GM12891 (cell line): ENCODE results near the gene TOPBP1.

ENCODE experiments used
- DNase-seq: peaks from one replicate; pipeline ENCODE4 v3.0.0; 2011; ENCODE audit warnings: low spot score; ENCODE audit not compliant: insufficient read length
- FAIRE-seq: peaks from 2 replicates; lab custom pipeline; 2011; peaks lifted over from hg19 to GRCh38; lab: Jason Lieb, UNC
- PAX5 ChIP-seq: IDR thresholded peaks from 2 replicates; pipeline ENCODE4 v1.6.1; 2011; ENCODE audit warnings: low read length, moderate library complexity, mild to moderate bottlenecking; ENCODE audit not compliant: insufficient read depth, severe bottlenecking
- POLR2A ChIP-seq: IDR thresholded peaks from 2 replicates; pipeline ENCODE4 v1.6.1; 2011; ENCODE audit warnings: low read depth, low read length, control low read depth
- POLR2AphosphoS5 ChIP-seq: IDR thresholded peaks from 2 replicates; pipeline ENCODE4 v1.6.1; 2011; ENCODE audit warnings: low read depth, low read length, control low read depth
- POU2F2 ChIP-seq: IDR thresholded peaks from 2 replicates; pipeline ENCODE4 v1.6.1; 2011; ENCODE audit warnings: low read depth, mild to moderate bottlenecking, control low read depth, low read length, moderate library complexity
- SPI1 ChIP-seq: IDR thresholded peaks from 2 replicates; pipeline ENCODE4 v1.6.1; 2011; ENCODE audit warnings: low read depth, low read length, control low read depth
- TAF1 ChIP-seq: IDR thresholded peaks from 2 replicates; pipeline ENCODE4 v1.6.1; 2011; ENCODE audit warnings: low read depth, low read length, control low read depth

Gene TOPBP1

GRCh38 chr3:133593243-133593642 is 68.5 kb downstream of the TOPBP1 start:
- no peak for DNase-seq
- TF ChIP-seq POLR2A (no peak), TAF1 (no peak), PAX5 (no peak), SPI1 (no peak), POLR2AphosphoS5 (no peak), POU2F2 (no peak)
- no peak for FAIRE-seq

GRCh38 chr3:133592843-133593242 is 68.9 kb downstream of the TOPBP1 start:
- DNase-seq: no peak
- FAIRE-seq: no peak
- TF ChIP-seq PAX5: no peak
- TF ChIP-seq POLR2A: no peak
- TF ChIP-seq TAF1: no peak
- no peak for TF ChIP-seq POLR2AphosphoS5
- TF ChIP-seq POU2F2: no peak
- no peak for TF ChIP-seq SPI1

GRCh38 chr3:133591271-133591742 is 70.4 kb downstream of the TOPBP1 start:
- TF ChIP-seq TAF1 (no peak), PAX5 (no peak), POLR2AphosphoS5 (no peak), POU2F2 (no peak), POLR2A (no peak), SPI1 (no peak)
- FAIRE-seq (no peak), DNase-seq (no peak)

GRCh38 chr3:133589503-133589902 is 72.2 kb downstream of the TOPBP1 start:
- no peak for FAIRE-seq
- TF ChIP-seq POLR2AphosphoS5 (0 out of 2 replicates have a peak, but pooled peaks have one; percentile 34), POLR2A (no peak)
- no peak for DNase-seq

GRCh38 chr3:133588784-133589465 is 72.8 kb downstream of the TOPBP1 start:
- TF ChIP-seq POLR2AphosphoS5 (peak; percentile 54; the same call in 1 of the 2 replicates), TAF1 (no peak), POLR2A (no peak; the same call in 1 of the 2 replicates), SPI1 (no peak), POU2F2 (no peak)
- DNase-seq (no peak), FAIRE-seq (no peak)

GRCh38 chr3:133588035-133588434 is 73.7 kb downstream of the TOPBP1 start:
- DNase-seq (no peak), FAIRE-seq (peak; percentile 38)
- TF ChIP-seq PAX5 (no peak), POU2F2 (peak; percentile 61; the same call in 1 of the 2 replicates), TAF1 (no peak)

GRCh38 chr3:133583396-133583795 is 78.3 kb downstream of the TOPBP1 start:
- DNase-seq (no peak), FAIRE-seq (no peak)
- TF ChIP-seq TAF1: no peak
- peak; percentile 68 for TF ChIP-seq PAX5

- FAIRE-seq: no peak
- TF ChIP-seq SPI1 (no peak), POLR2A (no peak), POLR2AphosphoS5 (no peak), PAX5 (no peak), TAF1 (no peak), POU2F2 (no peak)
- DNase-seq: no peak
These were observed 83.1 kb downstream of the TOPBP1 start for GRCh38 chr3:133578548-133579191.

GRCh38 chr3:133576169-133576568 is 85.6 kb downstream of the TOPBP1 start:
- FAIRE-seq (peak; percentile 13), DNase-seq (no peak)
- 0 out of 2 replicates have a peak, but pooled peaks have one; percentile 15 for TF ChIP-seq POLR2AphosphoS5
- TF ChIP-seq TAF1: no peak

- no peak for FAIRE-seq
- TF ChIP-seq POLR2AphosphoS5 (no peak), POU2F2 (no peak), PAX5 (no peak), TAF1 (no peak), SPI1 (no peak)
- DNase-seq: no peak
These were observed 86.7 kb downstream of the TOPBP1 start for GRCh38 chr3:133575086-133575485.
